GM18499 (cell line): Measurements from ENCODE around the gene PDE9A.

ENCODE experiments used
- ATAC-seq: cut with Tn5 transposase; IDR thresholded peaks from one replicate; pipeline ENCODE4 v1.9.1; 2021; ENCODE audit warnings: moderate number of reproducible peaks; ENCODE audit not compliant: insufficient read depth, unreplicated experiment

Gene PDE9A

GRCh38 chr21:42684109-42684916, 30.9 kb downstream of the PDE9A start:
- no peak for ATAC-seq

GRCh38 chr21:42685036-42685435, 31.6 kb downstream of the PDE9A start:
- no peak for ATAC-seq

GRCh38 chr21:42685954-42686500, 32.6 kb downstream of the PDE9A start:
- ATAC-seq = no peak

- ATAC-seq = no peak
Observed at GRCh38 chr21:42687796-42688195, 34.4 kb downstream of the PDE9A start.

GRCh38 chr21:42688226-42688840, 34.9 kb downstream of the PDE9A start:
- ATAC-seq = no peak

GRCh38 chr21:42688841-42689371, 35.5 kb downstream of the PDE9A start:
- no peak for ATAC-seq

GRCh38 chr21:42690586-42690985, 37.2 kb downstream of the PDE9A start:
- ATAC-seq = no peak

GRCh38 chr21:42691901-42692559, 38.6 kb downstream of the PDE9A start:
- no peak for ATAC-seq

- no peak for ATAC-seq
Observed at GRCh38 chr21:42692688-42693087, 39.3 kb downstream of the PDE9A start.

- ATAC-seq = no peak
Observed at GRCh38 chr21:42694751-42695696, 41.6 kb downstream of the PDE9A start.

- ATAC-seq = no peak
Observed at GRCh38 chr21:42695697-42696380, 42.4 kb downstream of the PDE9A start.

GRCh38 chr21:42696501-42697040, 43.1 kb downstream of the PDE9A start:
- no peak for ATAC-seq

GRCh38 chr21:42698733-42699132, 45.3 kb downstream of the PDE9A start:
- no peak for ATAC-seq

GRCh38 chr21:42699196-42699595, 45.8 kb downstream of the PDE9A start:
- ATAC-seq = no peak

- ATAC-seq = no peak
Observed at GRCh38 chr21:42701706-42702456, 48.5 kb downstream of the PDE9A start.

- ATAC-seq = no peak
Observed at GRCh38 chr21:42702720-42703119, 49.3 kb downstream of the PDE9A start.

GRCh38 chr21:42703136-42703908, 49.9 kb downstream of the PDE9A start:
- no peak for ATAC-seq
